CD4-positive, alpha-beta T cell (primary cell): Measurements from ENCODE around the gene STRBP. TPM values are rescaled to one million over a fixed set of nuclear protein-coding genes. Genes with fewer than 3 reads are reported as not detected.

ENCODE experiments used
- ATAC-seq: fragments of 200-7000 bp; cut with Tn5 transposase; one replicate; pipeline ENCODE4 v1.10.0; 2022; ENCODE audit warnings: mild to moderate bottlenecking; ENCODE audit not compliant: poor library complexity
- CTCF ChIA-PET: fragments of 350-600 bp; sonication (Branson Sonifier 250); formaldehyde crosslinking; loops from one replicate; lab custom pipeline; 2021; ENCODE audit warnings: antibody characterized with exemption, inconsistent platforms; lab: Charles Lee
- POLR2A ChIA-PET: fragments of 350-600 bp; sonication (Branson Sonifier 250); formaldehyde crosslinking; loops from one replicate; lab custom pipeline; 2021; ENCODE audit warnings: antibody characterized with exemption, inconsistent platforms; lab: Charles Lee
- DNase-seq, 14 experiments: peaks; one replicate each; pipeline ENCODE4 v3.0.0-alpha.2; 2013 to 2020; ENCODE audit warnings: mixed read lengths in 2 of 14
- H3K27ac ChIP-seq, 2 donors: one replicate each; pipeline versions ENCODE4 v1.5.1 to v1.7.0; 2013; ENCODE audit warnings: low read length in 2 of 2, low read depth in 1 of 2, mild to moderate bottlenecking in 1 of 2
- H3K27me3 ChIP-seq, 2 experiments: 1 replicate in 1 of 2; 2 replicates in 1 of 2; pipeline versions ENCODE4 v1.6.1 to v1.7.0; 2013; ENCODE audit warnings: low read length in 2 of 2, control low read depth in 1 of 2, mild to moderate bottlenecking in 1 of 2, moderate library complexity in 1 of 2; ENCODE audit not compliant: insufficient read depth in 2 of 2, control insufficient read depth in 1 of 2
- H3K36me3 ChIP-seq: one replicate; pipeline ENCODE4 v1.6.1; 2013; ENCODE audit warnings: low read length, control low read depth; ENCODE audit not compliant: insufficient read depth
- H3K4me1 ChIP-seq: one replicate; pipeline ENCODE4 v1.6.1; 2013; ENCODE audit warnings: low read length, control low read depth; ENCODE audit not compliant: insufficient read depth
- H3K4me3 ChIP-seq: one replicate; pipeline ENCODE4 v1.5.1; 2013; ENCODE audit warnings: mild to moderate bottlenecking, low read length, moderate library complexity
- H3K9me3 ChIP-seq, 2 experiments: 1 replicate in 1 of 2; 2 replicates in 1 of 2; pipeline versions ENCODE4 v1.6.1 to v1.7.0; 2013; ENCODE audit warnings: low read length in 2 of 2, mild to moderate bottlenecking in 2 of 2, control low read depth in 1 of 2, moderate library complexity in 1 of 2; ENCODE audit not compliant: control insufficient read depth in 1 of 2, insufficient read depth in 1 of 2
- H3K27ac Mint-ChIP-seq: one replicate; pipeline ENCODE4 v1.8.0; 2020; ENCODE audit warnings: mixed read lengths
- H3K27me3 Mint-ChIP-seq: one replicate; pipeline ENCODE4 v1.8.0; 2021; ENCODE audit warnings: mixed read lengths
- H3K36me3 Mint-ChIP-seq: one replicate; pipeline ENCODE4 v1.8.0; 2021; ENCODE audit warnings: low read depth, mixed read lengths
- H3K4me1 Mint-ChIP-seq: one replicate; pipeline ENCODE4 v1.8.0; 2021; ENCODE audit warnings: low read depth, mixed read lengths
- H3K4me3 Mint-ChIP-seq: one replicate; pipeline ENCODE4 v1.8.0; 2020; ENCODE audit warnings: mild to moderate bottlenecking, mixed read lengths
- H3K9me3 Mint-ChIP-seq: one replicate; pipeline ENCODE4 v1.8.0; 2020; ENCODE audit warnings: mixed read lengths
- CTCF ChIP-seq: fragments of 200-600 bp; IDR thresholded peaks from one replicate; pipeline ENCODE4 v1.8.0; 2022; ENCODE audit warnings: antibody characterized with exemption, mild to moderate bottlenecking
- intact Hi-C, 2 experiments: fragments of 100-400 bp; cut with DNase I in 1 of 2; cut with micrococcal nuclease in 1 of 2; formaldehyde crosslinking; loops; one replicate each; pipeline versions ENCODE4 v1.15.1 to v1.9.0; 2023 to 2025; cut with DNase I, micrococcal nuclease
- total RNA-seq, 174 experiments: library from RNA in 2 of 174; stranded (reverse) in 2 of 174; gene quantifications; one replicate each; pipeline ENCODE4 v1.2.3 and lab custom pipeline; 2021 to 2026

Gene STRBP
- total RNA-seq, 2 experiments from 2014 or later: 10.9 to 12.0 TPM

GRCh38 chr9:123291736-123292135, 23.4 kb upstream of the STRBP start:
- Histone ChIP-seq H3K27ac (no peak overlapping the region), H3K4me3 (no peak overlapping the region), H3K36me3 (no peaks in the 10 kb centered on the region), H3K4me1 (no peaks in the 10 kb centered on the region), H3K9me3 (no peaks in the 10 kb centered on the region), H3K27me3 (no peaks in the 10 kb centered on the region)
- H3K27ac Mint-ChIP-seq: no peak overlapping the region
- intact Hi-C loops: no loop called here
- H3K36me3 Mint-ChIP-seq: no peaks in the 10 kb centered on the region
- peaks cover 13% of the 10 kb centered on the region for H3K27me3 Mint-ChIP-seq
- H3K4me3 Mint-ChIP-seq: no peak overlapping the region
- CTCF ChIA-PET: no interaction called here
- DNase-seq (no peak), ATAC-seq (no peak)
- H3K9me3 Mint-ChIP-seq: no peaks in the 10 kb centered on the region
- POLR2A ChIA-PET: no interaction called here
- H3K4me1 Mint-ChIP-seq: no peaks in the 10 kb centered on the region
- no peak for TF ChIP-seq CTCF

- Histone ChIP-seq H3K36me3 (no peaks in the 10 kb centered on the region), H3K27me3 (no peaks in the 10 kb centered on the region), H3K4me3 (no peak overlapping the region), H3K4me1 (no peaks in the 10 kb centered on the region), H3K27ac (no peak overlapping the region), H3K9me3 (no peaks in the 10 kb centered on the region)
- ATAC-seq (no peak), DNase-seq (no peak)
- ChIA-PET POLR2A (no interaction called here), CTCF (no interaction called here)
- H3K27ac Mint-ChIP-seq: no peak overlapping the region
- intact Hi-C loops: no loop called here
- H3K27me3 Mint-ChIP-seq: peaks cover 13% of the 10 kb centered on the region
- no peak for TF ChIP-seq CTCF
- H3K4me3 Mint-ChIP-seq: no peak overlapping the region
- no peaks in the 10 kb centered on the region for H3K36me3 Mint-ChIP-seq
- H3K4me1 Mint-ChIP-seq: no peaks in the 10 kb centered on the region
- H3K9me3 Mint-ChIP-seq: no peaks in the 10 kb centered on the region
Measured at GRCh38 chr9:123290764-123291163, 22.4 kb upstream of the STRBP start.

GRCh38 chr9:123287639-123288038, 19.3 kb upstream of the STRBP start:
- H3K4me1 ChIP-seq: no peaks in the 10 kb centered on the region
- Mint-ChIP-seq H3K27ac (no peak overlapping the region), H3K4me3 (no peak overlapping the region), H3K27me3 (peaks cover 12% of the 10 kb centered on the region), H3K4me1 (no peaks in the 10 kb centered on the region), H3K9me3 (no peaks in the 10 kb centered on the region), H3K36me3 (no peaks in the 10 kb centered on the region)
- H3K27me3 ChIP-seq: no peaks in the 10 kb centered on the region
- DNase-seq (no peak), ATAC-seq (no peak)
- POLR2A ChIA-PET: no interaction called here
- no peaks in the 10 kb centered on the region for H3K9me3 ChIP-seq
- H3K36me3 ChIP-seq: no peaks in the 10 kb centered on the region
- intact Hi-C loops: no loop called here
- no peak for TF ChIP-seq CTCF
- CTCF ChIA-PET: no interaction called here
- H3K27ac ChIP-seq: no peak overlapping the region
- no peak overlapping the region for H3K4me3 ChIP-seq
